Fibroblast of pulmonary artery (primary cell): ENCODE results near the gene FMOD.
A peak's percentile ranks its signal among the peaks of the same experiment; 100 is the strongest.

Source experiments
- DNase-seq: peaks from one replicate; pipeline ENCODE4 v3.0.0-alpha.2; 2010; ENCODE audit warnings: low read depth
- H3K4me3 ChIP-seq: replicated peaks from 2 replicates; pipeline ENCODE4 v1.5.1; 2011; ENCODE audit warnings: low read depth, mild to moderate bottlenecking, control low read depth, low read length, moderate library complexity
- CTCF ChIP-seq: IDR thresholded peaks from 2 replicates; pipeline ENCODE4 v1.5.1; 2011; ENCODE audit warnings: mild to moderate bottlenecking, control low read depth, low read length, inconsistent platforms; ENCODE audit errors: missing control alignments

The FMOD gene

GRCh38 chr1:203311368-203312301 lies 39.3 kb downstream of the FMOD start:
- no peak for TF ChIP-seq CTCF
- H3K4me3 ChIP-seq: no peak overlapping the region
- DNase-seq: no peak

- H3K4me3 ChIP-seq: peak overlapping the region; percentile 88
- TF ChIP-seq CTCF: no peak
- no peak for DNase-seq
These were observed 42.0 kb downstream of the FMOD start for GRCh38 chr1:203308923-203309331.

- no peak for DNase-seq
- peak overlapping the region; percentile 88 for H3K4me3 ChIP-seq
- TF ChIP-seq CTCF: no peak
These were observed 42.5 kb downstream of the FMOD start for GRCh38 chr1:203308328-203308922.

GRCh38 chr1:203307641-203308126 lies 43.2 kb downstream of the FMOD start:
- no peak for DNase-seq
- H3K4me3 ChIP-seq: peak overlapping the region; percentile 88
- no peak for TF ChIP-seq CTCF

- no peak for DNase-seq
These were observed 43.9 kb downstream of the FMOD start for GRCh38 chr1:203306965-203307541.

More at GRCh38 chr1:203306965-203307541, 43.9 kb downstream of the FMOD start:
- TF ChIP-seq CTCF: no peak
- peak overlapping the region; percentile 88 for H3K4me3 ChIP-seq
